H1 (cell line): Measurements from ENCODE around the gene PELO. TPM values are rescaled to one million over a fixed set of nuclear protein-coding genes. Genes with fewer than 3 reads are reported as not detected.

Source experiments
- CTCF ChIA-PET: fragments of 300-600 bp; sonication (Branson Sonifier 250); formaldehyde crosslinking; loops from one replicate; lab custom pipeline; 2021; ENCODE audit not compliant: partially characterized antibody; lab: Charles Lee
- POLR2A ChIA-PET: fragments of 300-600 bp; sonication (Branson Sonifier 250); formaldehyde crosslinking; loops from one replicate; lab custom pipeline; 2021; ENCODE audit warnings: inconsistent platforms; ENCODE audit not compliant: partially characterized antibody; lab: Charles Lee
- DNase-seq, 2 experiments: peaks; one replicate each; pipeline versions ENCODE4 v3.0.0 to v3.0.0-alpha.2; 2010 to 2022; ENCODE audit warnings: low spot score in 2 of 2, low read depth in 1 of 2, mixed read lengths in 1 of 2
- FAIRE-seq: peaks from 2 replicates; lab custom pipeline; 2011; peaks lifted over from hg19 to GRCh38; lab: Jason Lieb, UNC
- H2AFZ ChIP-seq: 2 replicates; pipeline ENCODE4 v1.8.1; 2012; ENCODE audit warnings: low read length, inconsistent platforms
- H2AK5ac ChIP-seq: 2 replicates; pipeline ENCODE4 v1.6.1; 2013; ENCODE audit warnings: low read depth, low read length
- H2BK120ac ChIP-seq: replicated peaks from 2 replicates; pipeline ENCODE3; 2013; ENCODE audit warnings: low read depth, low read length, inconsistent platforms
- H2BK12ac ChIP-seq: 2 replicates; pipeline ENCODE4 v1.6.1; 2013; ENCODE audit warnings: low read depth, low read length
- H2BK15ac ChIP-seq: 2 replicates; pipeline ENCODE4 v1.6.1; 2013; ENCODE audit warnings: low read length
- H2BK20ac ChIP-seq: 2 replicates; pipeline ENCODE4 v1.6.1; 2013; ENCODE audit warnings: low read length
- H2BK5ac ChIP-seq: 2 replicates; pipeline ENCODE4 v1.6.1; 2013; ENCODE audit warnings: low read depth, low read length
- H3K14ac ChIP-seq: 2 replicates; pipeline ENCODE4 v1.6.1; 2013; ENCODE audit warnings: inconsistent platforms; ENCODE audit not compliant: insufficient read length
- H3K18ac ChIP-seq: 2 replicates; pipeline ENCODE4 v1.6.1; 2013; ENCODE audit warnings: low read length; ENCODE audit errors: extremely low read depth
- H3K23ac ChIP-seq: 2 replicates; pipeline ENCODE4 v1.6.1; 2013; ENCODE audit warnings: inconsistent platforms; ENCODE audit not compliant: insufficient read length
- H3K23me2 ChIP-seq: 2 replicates; pipeline ENCODE4 v1.6.1; 2013; ENCODE audit warnings: low read depth, low read length
- H3K27ac ChIP-seq: 2 replicates; pipeline ENCODE4 v1.6.1; 2011; ENCODE audit warnings: low read depth, low read length, inconsistent platforms
- H3K27me3 ChIP-seq, 4 experiments: replicated peaks in 1 of 4; 1 replicate in 1 of 4; 2 replicates in 3 of 4; pipeline versions ENCODE4 v1.6.1 to v1.8.1; 2011 to 2013; ENCODE audit warnings: low read length in 3 of 4, mild to moderate bottlenecking in 3 of 4, inconsistent platforms in 2 of 4, mixed read lengths in 2 of 4, moderate library complexity in 1 of 4; ENCODE audit not compliant: control insufficient read depth in 3 of 4, insufficient read depth in 3 of 4; ENCODE audit errors: extremely low read depth in 1 of 4
- H3K36me3 ChIP-seq, 4 experiments: 2 replicates each; pipeline versions ENCODE4 v1.6.1 to v1.8.1; 2011 to 2013; ENCODE audit warnings: mild to moderate bottlenecking in 4 of 4, low read length in 3 of 4, moderate library complexity in 2 of 4, control low read depth in 1 of 4, inconsistent platforms in 1 of 4; ENCODE audit not compliant: insufficient read depth in 4 of 4, control insufficient read depth in 2 of 4
- H3K4ac ChIP-seq: replicated peaks from 2 replicates; pipeline ENCODE3; 2013; ENCODE audit warnings: low read length, low read depth, mixed read lengths, inconsistent platforms; ENCODE audit not compliant: insufficient read length
- H3K4me1 ChIP-seq, 4 experiments: replicated peaks in 1 of 4; 1 replicate in 1 of 4; 2 replicates in 3 of 4; pipeline versions ENCODE4 v1.6.1 to v1.8.1; 2011 to 2013; ENCODE audit warnings: low read length in 3 of 4, inconsistent platforms in 2 of 4, mixed read lengths in 1 of 4; ENCODE audit not compliant: insufficient read depth in 4 of 4, control insufficient read depth in 3 of 4
- H3K4me2 ChIP-seq, 2 experiments: 2 replicates each; pipeline versions ENCODE4 v1.6.1 to v1.8.1; 2011 to 2013; ENCODE audit warnings: low read depth in 2 of 2, low read length in 2 of 2, control low read depth in 1 of 2, inconsistent platforms in 1 of 2, mild to moderate bottlenecking in 1 of 2; ENCODE audit not compliant: insufficient read depth in 1 of 2
- H3K4me3 ChIP-seq, 4 experiments: fragments of 200-600, 300-600 bp in 1 of 4; sonication (generic), shearing (Covaris generic), sonication (Bioruptor Twin) in 1 of 4; 2 replicates each; pipeline versions ENCODE4 v1.5.1 to v1.8.1; 2011 to 2016; ENCODE audit warnings: low read length in 4 of 4, low read depth in 3 of 4, control low read depth in 2 of 4, inconsistent platforms in 2 of 4, mild to moderate bottlenecking in 2 of 4, mixed read lengths in 1 of 4, moderate library complexity in 1 of 4; ENCODE audit not compliant: insufficient read depth in 2 of 4; ENCODE audit errors: extremely low read depth in 1 of 4
- H3K56ac ChIP-seq: replicated peaks from 2 replicates; pipeline ENCODE3; 2013; ENCODE audit warnings: low read depth, mild to moderate bottlenecking, mixed read lengths, low read length, inconsistent platforms; ENCODE audit not compliant: insufficient read length
- H3K79me1 ChIP-seq: 2 replicates; pipeline ENCODE4 v1.6.1; 2013; ENCODE audit warnings: low read depth, low read length, control low read depth
- H3K79me2 ChIP-seq, 2 experiments: 2 replicates each; pipeline versions ENCODE4 v1.6.1 to v1.8.1; 2012 to 2013; ENCODE audit warnings: low read length in 2 of 2, mild to moderate bottlenecking in 2 of 2, inconsistent platforms in 1 of 2; ENCODE audit not compliant: insufficient read depth in 2 of 2, control insufficient read depth in 1 of 2
- H3K9ac ChIP-seq, 4 experiments: replicated peaks in 1 of 4; 1 replicate in 1 of 4; 2 replicates in 3 of 4; pipeline versions ENCODE4 v1.6.1 to v1.8.1; 2011 to 2013; ENCODE audit warnings: low read depth in 3 of 4, low read length in 3 of 4, control low read depth in 2 of 4, mild to moderate bottlenecking in 2 of 4, moderate library complexity in 2 of 4, inconsistent platforms in 1 of 4; ENCODE audit errors: extremely low read depth in 1 of 4
- H3K9me3 ChIP-seq, 2 experiments: 2 replicates each; pipeline versions ENCODE4 v1.6.1 to v1.8.1; 2012 to 2013; ENCODE audit warnings: mild to moderate bottlenecking in 2 of 2, moderate library complexity in 2 of 2, control low read depth in 1 of 2, inconsistent platforms in 1 of 2, low read depth in 1 of 2, low read length in 1 of 2, mixed read lengths in 1 of 2; ENCODE audit not compliant: insufficient read depth in 2 of 2
- H4K20me1 ChIP-seq, 2 experiments: replicated peaks in 1 of 2; 2 replicates each; pipeline versions ENCODE3 to v1.8.1; 2011 to 2013; ENCODE audit warnings: inconsistent platforms in 2 of 2, low read length in 2 of 2, mild to moderate bottlenecking in 1 of 2; ENCODE audit not compliant: insufficient read depth in 2 of 2, control insufficient read depth in 1 of 2
- H4K5ac ChIP-seq: 2 replicates; pipeline ENCODE4 v1.6.1; 2013; ENCODE audit warnings: low read length, low read depth, mixed read lengths, inconsistent platforms; ENCODE audit not compliant: insufficient read length
- H4K8ac ChIP-seq: 2 replicates; pipeline ENCODE4 v1.8.0; 2013; ENCODE audit warnings: mild to moderate bottlenecking, moderate library complexity, low read length, inconsistent platforms; ENCODE audit not compliant: insufficient read depth; ENCODE audit errors: extremely low read depth
- H4K91ac ChIP-seq: replicated peaks from 2 replicates; pipeline ENCODE3; 2013; ENCODE audit warnings: low read length, mixed read lengths, inconsistent platforms; ENCODE audit not compliant: insufficient read length
- ASH2L ChIP-seq: fragments of 200-600, 300-600 bp; sonication (generic); IDR thresholded peaks from one replicate; pipeline ENCODE4 v1.7.1; 2017; ENCODE audit warnings: low read length
- CHD1 ChIP-seq: IDR thresholded peaks from 2 replicates; pipeline ENCODE4 v1.6.1; 2012; ENCODE audit warnings: low read depth, low read length, improper control_type of control experiment
- CREB1 ChIP-seq: IDR thresholded peaks from 2 replicates; pipeline ENCODE4 v1.6.1; 2012; ENCODE audit warnings: inconsistent platforms
- CTCF ChIP-seq, 3 experiments: IDR thresholded peaks; 1 replicate in 2 of 3; 2 replicates in 1 of 3; pipeline versions ENCODE4 v1.5.1 to v1.6.1; 2011; ENCODE audit warnings: low read length in 3 of 3, mild to moderate bottlenecking in 3 of 3, inconsistent platforms in 2 of 3, low read depth in 1 of 3, moderate library complexity in 1 of 3; ENCODE audit not compliant: insufficient read depth in 1 of 3; ENCODE audit errors: control extremely low read depth in 1 of 3
- HDAC2 ChIP-seq, 2 experiments: fragments of 300-600 bp in 1 of 2; sonication (generic) in 1 of 2; IDR thresholded peaks; 2 replicates each; pipeline ENCODE4 v1.6.1; 2011 to 2012; ENCODE audit warnings: low read depth in 2 of 2, low read length in 2 of 2, mild to moderate bottlenecking in 2 of 2, moderate library complexity in 2 of 2, borderline replicate concordance in 1 of 2, inconsistent platforms in 1 of 2
- PHF8 ChIP-seq: fragments of 200-600 bp; sonication (generic); conservative IDR thresholded peaks from 2 replicates; pipeline ENCODE4 v1.7.1; 2012; ENCODE audit warnings: low read depth, mild to moderate bottlenecking, inconsistent platforms, low read length, moderate library complexity
- TAF7 ChIP-seq: optimal IDR thresholded peaks from 2 replicates; pipeline ENCODE3; 2011; ENCODE audit warnings: low read depth, mild to moderate bottlenecking, inconsistent platforms, low read length, moderate library complexity, borderline replicate concordance
- TEAD4 ChIP-seq: IDR thresholded peaks from 2 replicates; pipeline ENCODE4 v1.6.1; 2012; ENCODE audit warnings: low read depth, low read length, inconsistent platforms, mixed read lengths
- YY1 ChIP-seq: IDR thresholded peaks from 2 replicates; pipeline ENCODE4 v1.6.1; 2011; ENCODE audit warnings: low read depth, mild to moderate bottlenecking, low read length
- WGBS, 2 experiments: shearing (Covaris generic) in 1 of 2; methylation state at CpG; one replicate each; pipeline versions ENCODE4 v1.1.6 to v1.1.7; 2013 to 2015; ENCODE audit warnings: low lambda C conversion rate in 2 of 2, mixed read lengths in 2 of 2, inconsistent platforms in 1 of 2, low coverage in 1 of 2, missing lambda C conversion rate in 1 of 2; ENCODE audit not compliant: insufficient replicate concordance in 2 of 2, insufficient coverage in 1 of 2, insufficient read length in 1 of 2; ENCODE audit errors: extremely low coverage in 1 of 2, missing lambda C conversion rate in 1 of 2; 5-methylcytosine and 5-hydroxymethylcytosine counted together
- polyA plus RNA-seq, 7 experiments: library from polyadenylated mRNA; depleted of rRNA in 3 of 7; stranded (reverse) in 5 of 7; unstranded in 2 of 7; fragments of >200 nt in 5 of 7; fragments of 200-250 nt in 2 of 7; gene quantifications; 1 replicate in 5 of 7; 2 replicates in 1 of 7; 4 replicates in 1 of 7; pipeline versions ENCODE4 v1.2.1 to v1.2.3, GENCODE V29; 2011 to 2013; ENCODE audit warnings: missing spikeins in 2 of 7, mixed read lengths in 2 of 7
- total RNA-seq: library from RNA; stranded (reverse); fragmentation: NEBNext Ultra II Directional; extraction: Animal tissue kit (Norgen Biotek cat#: 25700); gene quantifications from 2 replicates; pipeline ENCODE4 v1.2.1, GENCODE V29; 2021

Gene PELO
- total and polyA plus RNA-seq, 2 of the 8 experiments (the other 6 are each of a cell fraction or from before 2014, with no cell fraction given), result 10.8 to 18.5 TPM

GRCh38 chr5:52822437-52822836 is 34.7 kb downstream of the PELO start:
- WGBS, 2 experiments, result 88% methylated on average over 6 of the region's 6 CpGs; no CpG with 5 or more reads in 1 of the 2 experiments
- H4K91ac ChIP-seq, result no peak overlapping the region
- H2BK20ac ChIP-seq, result no peak overlapping the region
- no peak overlapping the region for H3K14ac ChIP-seq
- H3K4me1 ChIP-seq, result no peaks in the 10 kb centered on the region; a peak in 1 of 7 replicates
- DNase-seq, result no peak
- H2BK120ac ChIP-seq, result no peak overlapping the region
- no peak overlapping the region for H3K9ac ChIP-seq
- no peak overlapping the region for H3K4me2 ChIP-seq
- no peaks in the 10 kb centered on the region for H3K23me2 ChIP-seq
- H3K79me1 ChIP-seq, result no peaks in the 10 kb centered on the region
- no peak overlapping the region for H3K4me3 ChIP-seq
- no peak overlapping the region for H4K8ac ChIP-seq
- no peak overlapping the region for H2AFZ ChIP-seq
- no peak for FAIRE-seq
- no peak overlapping the region for H2BK5ac ChIP-seq
- no peaks in the 10 kb centered on the region for H3K27me3 ChIP-seq
- no peak overlapping the region for H3K4ac ChIP-seq
- H3K9me3 ChIP-seq, result no peaks in the 10 kb centered on the region; a peak in 1 of 4 replicates
- POLR2A ChIA-PET, result no interaction called here
- no peak overlapping the region for H4K5ac ChIP-seq
- no peaks in the 10 kb centered on the region for H3K79me2 ChIP-seq
- no peak overlapping the region for H3K27ac ChIP-seq
- no peak overlapping the region for H2BK12ac ChIP-seq
- TF ChIP-seq YY1, result no peak
- no peak for TF ChIP-seq CTCF (IDR thresholded peaks at IDR 0.05; ENCODE audit: control extremely low read depth in 1 of 3, insufficient read depth in 1 of 3, low read depth in 1 of 3, low read length in 3 of 3)
- no peak for TF ChIP-seq TEAD4
- TF ChIP-seq TAF7, result no peak
- no peak for TF ChIP-seq CHD1
- TF ChIP-seq CREB1, result no peak
- no peak for TF ChIP-seq PHF8
- TF ChIP-seq ASH2L, result no peak
- TF ChIP-seq HDAC2 (IDR thresholded peaks at IDR 0.05; ENCODE audit: borderline replicate concordance in 1 of 2, low read depth in 2 of 2, low read length in 2 of 2), result no peak
- H3K56ac ChIP-seq, result no peak overlapping the region
- no peaks in the 10 kb centered on the region for H4K20me1 ChIP-seq
- no peak overlapping the region for H3K23ac ChIP-seq
- no peaks in the 10 kb centered on the region for H3K36me3 ChIP-seq
- no peak overlapping the region for H2AK5ac ChIP-seq
- no peak overlapping the region for H2BK15ac ChIP-seq
- H3K18ac ChIP-seq, result no peak overlapping the region
- CTCF ChIA-PET, result interaction anchor here (0.6 to 1.4 kb wide), 2 partner anchors 11 to 84 kb away, joined by 3 read pairs; no protein-coding TSS in a partner anchor
